ENCODE data around the gene EGLN2. TPM values are rescaled to one million over a fixed set of nuclear protein-coding genes. Genes with fewer than 3 reads are reported as not detected.
A peak's percentile ranks its signal among the peaks of the same experiment; 100 is the strongest.
"Not testable (repeated sequence)": the region's sequence is repeated elsewhere in the genome, so short reads cannot be mapped to it uniquely, and the experiment has no call there.

EGLN2 gene
- total RNA-seq, 2 experiments from 2014 or later = 121 to 126 TPM

DNA sequence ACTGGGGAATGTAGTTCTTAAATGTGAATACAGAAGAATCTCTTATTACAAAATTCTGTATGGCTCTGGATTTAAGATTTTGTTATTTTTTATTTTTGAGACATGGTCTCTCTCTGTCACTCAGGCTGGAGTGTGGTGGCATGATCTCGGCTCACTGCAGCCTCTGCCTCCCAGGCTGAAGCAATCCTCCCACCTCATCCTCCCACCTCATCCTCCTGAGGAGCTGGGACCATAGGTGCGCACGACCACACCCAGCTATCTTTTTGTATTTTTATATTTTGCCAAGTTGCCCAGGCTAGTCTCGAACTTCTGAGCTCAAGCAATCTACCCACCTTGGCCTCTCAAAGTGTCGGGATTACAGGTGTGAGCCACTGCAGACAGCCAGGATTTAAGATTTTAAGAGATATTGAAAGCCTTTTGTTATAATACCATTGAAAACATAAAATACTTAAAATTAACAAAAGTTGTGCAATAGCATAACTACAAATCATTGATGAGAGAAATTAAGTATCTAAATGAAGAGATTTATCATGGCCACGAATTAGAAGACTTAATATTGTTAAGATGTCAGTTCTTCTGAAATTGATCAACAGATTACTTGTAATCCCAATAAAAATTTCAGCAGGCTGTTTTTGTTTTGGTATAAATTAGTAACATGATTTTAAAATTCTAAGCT is 37.9 kb downstream of the EGLN2 start:
- peaks cover 2% of the 10 kb centered on the region for H3K27me3 Mint-ChIP-seq (ENCODE audit: low read depth)
- POLR2A ChIA-PET = no interaction called here
- H3K4me3 Mint-ChIP-seq = no peak overlapping the region
- peaks cover 12% of the 10 kb centered on the region for H3K4me1 Mint-ChIP-seq (ENCODE audit: low read depth)
- ATAC-seq = no peak
- no peak for DNase-seq
- no peak overlapping the region for H3K27ac Mint-ChIP-seq
- CTCF ChIA-PET = no interaction called here
- no peaks in the 10 kb centered on the region for H3K36me3 Mint-ChIP-seq (ENCODE audit: low read depth)
- no peaks in the 10 kb centered on the region for H3K9me3 Mint-ChIP-seq (ENCODE audit: insufficient read depth)

GRCh38 chr19:40838477-40838876 is 39.5 kb downstream of the EGLN2 start:
- DNase-seq; ATAC-seq; H3K4me1 Mint-ChIP-seq (ENCODE audit: low read depth); CTCF ChIA-PET; H3K9me3 Mint-ChIP-seq (ENCODE audit: insufficient read depth); H3K4me3 Mint-ChIP-seq; POLR2A ChIA-PET; H3K36me3 Mint-ChIP-seq (ENCODE audit: low read depth); H3K27me3 Mint-ChIP-seq (ENCODE audit: low read depth); H3K27ac Mint-ChIP-seq: not testable (repeated sequence)

DNA sequence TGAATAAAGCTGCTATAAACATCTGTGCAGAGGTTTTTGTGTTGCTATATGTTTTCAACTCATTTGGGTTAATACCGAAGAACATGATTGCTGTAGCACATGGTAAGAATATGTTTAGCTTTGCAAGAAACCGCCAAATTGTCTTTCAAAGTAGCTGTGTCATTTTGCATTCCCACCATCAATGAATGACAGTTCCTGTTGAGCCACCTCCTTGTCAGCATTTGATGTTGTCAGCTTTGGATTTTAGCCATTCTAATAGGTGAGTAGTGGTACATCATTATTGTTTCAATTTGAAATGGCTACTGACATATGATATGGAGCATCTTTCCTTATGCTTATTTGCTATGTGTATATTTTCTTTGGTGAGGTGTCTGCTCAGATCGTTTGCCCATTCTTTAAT is 43.0 kb downstream of the EGLN2 start:
- CTCF ChIA-PET, POLR2A ChIA-PET: not testable (repeated sequence)

GRCh38 chr19:40842997-40843652 is 44.1 kb downstream of the EGLN2 start:
- Mint-ChIP-seq H3K27ac (peak overlapping the region; percentile 76), H3K4me1 (ENCODE audit: low read depth) (peaks cover 26% of the 10 kb centered on the region), H3K4me3 (peak overlapping the region; percentile 46), H3K27me3 (ENCODE audit: low read depth) (peaks cover 17% of the 10 kb centered on the region)
- DNase-seq = peak; percentile 37
- peak; percentile 35 for ATAC-seq
- POLR2A ChIA-PET; H3K36me3 Mint-ChIP-seq (ENCODE audit: low read depth); CTCF ChIA-PET; H3K9me3 Mint-ChIP-seq (ENCODE audit: insufficient read depth): not testable (repeated sequence)

More for the DNA sequence above, 43.0 kb downstream of the EGLN2 start:
- not testable (repeated sequence) for H3K27me3 Mint-ChIP-seq (ENCODE audit: low read depth); H3K9me3 Mint-ChIP-seq (ENCODE audit: insufficient read depth); H3K36me3 Mint-ChIP-seq (ENCODE audit: low read depth); DNase-seq; H3K4me3 Mint-ChIP-seq; ATAC-seq; H3K27ac Mint-ChIP-seq
- H3K4me1 Mint-ChIP-seq (ENCODE audit: low read depth) = peaks cover 21% of the 10 kb centered on the region

DNA sequence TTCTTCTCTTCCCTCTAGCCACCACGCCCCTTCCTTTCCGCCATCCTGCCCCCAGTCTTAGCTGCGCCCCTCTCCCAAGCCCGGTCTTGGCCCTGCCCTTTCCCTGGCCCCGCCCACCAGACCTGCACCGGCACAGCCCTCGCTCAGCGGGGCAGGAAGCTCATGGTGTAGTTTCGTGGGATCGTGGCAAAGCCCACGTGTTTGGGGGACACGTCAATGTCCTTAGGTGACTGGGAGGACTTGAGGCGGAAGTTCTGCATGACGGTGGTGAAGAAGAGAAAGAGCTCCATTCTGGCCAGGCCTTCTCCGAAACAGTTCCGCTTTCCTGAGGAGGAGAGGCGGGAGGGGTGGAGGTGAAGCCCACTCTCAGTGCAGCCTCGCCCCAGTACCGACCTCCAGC is 44.7 kb downstream of the EGLN2 start:
- Mint-ChIP-seq H3K27me3 (ENCODE audit: low read depth) (peaks cover 20% of the 10 kb centered on the region), H3K27ac (peak overlapping the region; percentile 81), H3K4me3 (peak overlapping the region; percentile 32), H3K4me1 (ENCODE audit: low read depth) (peaks cover 28% of the 10 kb centered on the region)
- DNase-seq (peak; percentile 86), ATAC-seq (peak; percentile 96)
- H3K36me3 Mint-ChIP-seq (ENCODE audit: low read depth); CTCF ChIA-PET; POLR2A ChIA-PET; H3K9me3 Mint-ChIP-seq (ENCODE audit: insufficient read depth): not testable (repeated sequence)

DNA sequence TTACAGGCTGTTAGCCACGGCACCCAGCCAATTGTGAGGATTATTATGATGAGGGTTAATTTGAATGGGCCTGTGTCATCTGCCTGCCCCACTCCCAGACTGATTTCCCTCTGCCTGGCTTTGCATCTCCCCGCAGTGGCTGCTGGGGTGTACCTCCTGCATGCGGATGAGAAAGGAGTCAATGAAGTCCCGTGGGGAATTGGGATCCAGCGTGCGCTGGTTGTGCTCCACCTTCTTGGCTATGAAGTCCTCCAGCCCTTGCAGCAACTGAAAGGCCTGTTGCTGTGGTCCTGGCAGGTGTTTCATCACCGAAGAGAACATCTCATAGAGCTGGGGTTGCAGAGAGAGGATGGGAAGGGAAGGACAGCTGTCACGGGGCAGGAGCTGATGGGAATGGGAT is 47.7 kb downstream of the EGLN2 start:
- H3K9me3 Mint-ChIP-seq (ENCODE audit: insufficient read depth); CTCF ChIA-PET; H3K4me3 Mint-ChIP-seq; DNase-seq; H3K36me3 Mint-ChIP-seq (ENCODE audit: low read depth); POLR2A ChIA-PET; H3K27ac Mint-ChIP-seq; ATAC-seq: not testable (repeated sequence)
- peaks cover 33% of the 10 kb centered on the region for H3K4me1 Mint-ChIP-seq (ENCODE audit: low read depth)
- H3K27me3 Mint-ChIP-seq (ENCODE audit: low read depth) = peaks cover 42% of the 10 kb centered on the region

- DNase-seq; H3K27ac Mint-ChIP-seq; H3K9me3 Mint-ChIP-seq (ENCODE audit: insufficient read depth); H3K36me3 Mint-ChIP-seq (ENCODE audit: low read depth); CTCF ChIA-PET; ATAC-seq; H3K4me3 Mint-ChIP-seq; POLR2A ChIA-PET: not testable (repeated sequence)
- H3K27me3 Mint-ChIP-seq (ENCODE audit: low read depth) = peaks cover 48% of the 10 kb centered on the region
- H3K4me1 Mint-ChIP-seq (ENCODE audit: low read depth) = peaks cover 14% of the 10 kb centered on the region
Measured at GRCh38 chr19:40850277-40850676, 51.3 kb downstream of the EGLN2 start, which contains the start of gene CYP2A6. CYP2A6 (minus strand) TSS chr19:40850447; CDS start chr19:40850426, 21 bp downstream.

GRCh38 chr19:40852467-40853152 is 53.6 kb downstream of the EGLN2 start:
- peaks cover 12% of the 10 kb centered on the region for H3K4me1 Mint-ChIP-seq (ENCODE audit: low read depth)
- H3K27ac Mint-ChIP-seq, DNase-seq: not testable (repeated sequence)

More at GRCh38 chr19:40852467-40853152, 53.6 kb downstream of the EGLN2 start:
- ATAC-seq; H3K36me3 Mint-ChIP-seq (ENCODE audit: low read depth); H3K4me3 Mint-ChIP-seq; POLR2A ChIA-PET; CTCF ChIA-PET; H3K9me3 Mint-ChIP-seq (ENCODE audit: insufficient read depth): not testable (repeated sequence)
- peaks cover 37% of the 10 kb centered on the region for H3K27me3 Mint-ChIP-seq (ENCODE audit: low read depth)

Other genes starting within 250 kb of the EGLN2 start
- gene SHKBP1, start 222.3 kb upstream of the EGLN2 start, total RNA-seq = 100 to 1,000 TPM; 116 to 124 TPM
- 10 to 100 TPM; 54.3 to 54.7 TPM for gene LTBP4, start 197.8 kb upstream of the EGLN2 start, total RNA-seq
- gene NUMBL, start 108.5 kb upstream of the EGLN2 start, total RNA-seq = 1 to 10 TPM; 5.1 to 6.0 TPM
- gene COQ8B, start 82.3 kb upstream of the EGLN2 start, total RNA-seq = 10 to 100 TPM; 21.5 to 27.2 TPM
- 1 to 10 TPM; 4.7 to 5.3 TPM for gene ITPKC, start 82.1 kb upstream of the EGLN2 start, total RNA-seq
- gene ACTMAP, start 48.7 kb upstream of the EGLN2 start, total RNA-seq = 10 to 100 TPM; 15.2 to 17.1 TPM
- gene SNRPA, start 48.0 kb upstream of the EGLN2 start, total RNA-seq = 100 to 1,000 TPM; 175 to 183 TPM
- not detected for gene MIA, start 23.7 kb upstream of the EGLN2 start, total RNA-seq
- gene RAB4B, start 20.9 kb upstream of the EGLN2 start, total RNA-seq = 10 to 100 TPM; 50.2 to 53.1 TPM
- not detected for gene CYP2A6, start 51.3 kb downstream of the EGLN2 start, total RNA-seq
- not detected for gene CYP2A7, start 83.0 kb downstream of the EGLN2 start, total RNA-seq
- not detected for gene CYP2B6, start 192.1 kb downstream of the EGLN2 start, total RNA-seq

Data from activated CD8-positive, alpha-beta T cell treated with anti-CD3 and anti-CD28 coated beads, Interleukin-2, amount 10 ng/mL, durations not matched to agents 7 days and 5 days (primary cell).